ENCODE measurements around the gene DDIT4. TPM values are rescaled to one million over a fixed set of nuclear protein-coding genes. Genes with fewer than 3 reads are reported as not detected.

Gene DDIT4
- total RNA-seq, 1 donor from 2014 or later, result 131 TPM

- peak in 1 of 2 donors; percentile 41 for DNase-seq (ENCODE audit: low read depth in 2 of 2)
These were observed 24.4 kb upstream of the DDIT4 start for GRCh38 chr10:72249176-72249862.

- peak; percentile 49 to 54 for DNase-seq (ENCODE audit: low read depth in 2 of 2)
These were observed 23.1 kb upstream of the DDIT4 start for GRCh38 chr10:72250666-72251065.

GRCh38 chr10:72251635-72252034 lies 22.1 kb upstream of the DDIT4 start:
- DNase-seq (ENCODE audit: low read depth in 2 of 2), result no peak

- no peak for DNase-seq (ENCODE audit: low read depth in 2 of 2)
These were observed 20.8 kb upstream of the DDIT4 start for GRCh38 chr10:72252972-72253371.

- no peak for DNase-seq (ENCODE audit: low read depth in 2 of 2)
These were observed 20.1 kb upstream of the DDIT4 start for GRCh38 chr10:72253578-72253977.

- peak in 1 of 2 donors; percentile 66 for DNase-seq (ENCODE audit: low read depth in 2 of 2)
These were observed 18.7 kb upstream of the DDIT4 start for GRCh38 chr10:72254813-72255568.

GRCh38 chr10:72255977-72256729 lies 17.6 kb upstream of the DDIT4 start:
- DNase-seq (ENCODE audit: low read depth in 2 of 2), result no peak

- DNase-seq (ENCODE audit: low read depth in 2 of 2), result peak in 1 of 2 donors; percentile 22
These were observed 16.5 kb upstream of the DDIT4 start for GRCh38 chr10:72257051-72257892.

GRCh38 chr10:72258617-72259016 lies 15.1 kb upstream of the DDIT4 start:
- DNase-seq (ENCODE audit: low read depth in 2 of 2), result no peak

GRCh38 chr10:72259491-72260238 lies 14.1 kb upstream of the DDIT4 start:
- DNase-seq (ENCODE audit: low read depth in 2 of 2), result no peak

- peak; percentile 34 to 43 for DNase-seq (ENCODE audit: low read depth in 2 of 2)
These were observed 13.3 kb upstream of the DDIT4 start for GRCh38 chr10:72260239-72260975.

GRCh38 chr10:72260976-72261783 lies 12.5 kb upstream of the DDIT4 start:
- DNase-seq (ENCODE audit: low read depth in 2 of 2), result no peak

GRCh38 chr10:72261784-72262404 lies 11.8 kb upstream of the DDIT4 start:
- no peak for DNase-seq (ENCODE audit: low read depth in 2 of 2)

GRCh38 chr10:72263613-72264241 lies 10.0 kb upstream of the DDIT4 start:
- peak; percentile 20 to 54 for DNase-seq (ENCODE audit: low read depth in 2 of 2)

GRCh38 chr10:72264536-72264935 lies 9.2 kb upstream of the DDIT4 start:
- DNase-seq (ENCODE audit: low read depth in 2 of 2), result no peak

GRCh38 chr10:72265508-72265907 lies 8.2 kb upstream of the DDIT4 start:
- no peak for DNase-seq (ENCODE audit: low read depth in 2 of 2)

- DNase-seq (ENCODE audit: low read depth in 2 of 2), result no peak
These were observed 7.5 kb upstream of the DDIT4 start for GRCh38 chr10:72265990-72266865.

Measured in lung microvascular endothelial cell (primary cell).